NCI-H128 (cell line): ENCODE data around the gene HECTD4.
A peak's percentile ranks its signal among the peaks of the same experiment; 100 is the strongest.
"Not testable (repeated sequence)": the region's sequence is repeated elsewhere in the genome, so short reads cannot be mapped to it uniquely, and the experiment has no call there.

Experiments used
- DNase-seq: peaks from one replicate; lab custom pipeline; 2025; ENCODE audit not compliant: unreplicated experiment; lab: John Stamatoyannopoulos, UW

HECTD4 gene

DNA sequence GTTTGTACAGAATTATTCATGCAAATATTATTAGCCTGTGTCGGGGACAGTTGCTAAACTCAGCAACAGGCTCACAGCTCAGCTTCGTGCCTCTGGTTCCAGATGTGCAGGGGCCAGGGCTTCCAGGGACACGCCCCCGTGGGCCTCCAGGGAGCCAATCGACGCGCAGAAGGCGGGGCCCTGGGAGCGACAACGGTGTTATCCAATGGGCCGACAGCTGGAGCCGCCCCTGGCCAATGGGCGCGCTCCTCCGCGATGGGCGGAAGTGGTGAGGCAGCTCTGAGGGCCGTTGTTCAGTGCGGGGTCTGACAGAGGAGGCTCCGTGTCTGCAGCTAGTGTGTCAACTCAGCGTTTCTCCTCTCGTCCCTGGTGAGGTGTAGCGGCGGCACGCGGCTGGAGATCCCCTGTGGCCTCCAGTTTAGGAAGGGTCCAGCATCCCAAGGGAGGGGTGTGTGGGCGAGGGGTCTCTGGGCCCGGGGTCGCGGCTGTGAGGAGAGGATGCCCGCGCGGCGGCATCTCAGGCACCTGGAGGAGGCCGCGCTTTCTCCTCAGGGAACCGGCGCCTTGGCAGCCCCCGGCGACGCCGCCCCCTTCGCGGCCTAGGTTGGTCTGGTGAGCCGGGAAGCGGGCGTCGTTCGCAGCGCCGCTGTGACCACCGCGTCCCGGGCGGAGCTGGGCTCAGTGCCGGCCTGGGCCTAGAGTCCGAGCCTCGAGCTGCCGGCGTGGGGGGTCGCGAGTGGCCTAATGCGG, 256.8 kb downstream of the HECTD4 start, which contains the start of gene TRAFD1:
TRAFD1 (plus strand) TSS at position 311 of the 750 bp plus-strand sequence. CDS start 4,963 bp downstream, outside the sequence.
- DNase-seq: peak; percentile 91

DNA sequence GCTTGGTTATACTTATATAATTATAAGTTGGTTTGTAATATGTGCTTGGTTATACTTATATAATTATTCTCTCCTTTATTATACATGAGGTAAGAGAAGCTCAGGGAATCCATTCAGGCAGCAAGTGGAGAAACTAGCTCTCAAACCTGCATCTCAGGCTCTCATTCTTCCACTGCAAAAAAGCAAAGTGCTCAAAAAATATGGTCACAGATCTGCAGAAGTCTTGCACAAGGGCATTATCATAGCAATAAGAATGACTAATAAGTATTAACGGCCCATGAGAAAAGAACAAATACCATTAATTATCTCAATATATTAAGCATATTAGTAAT, 257.3 kb downstream of the HECTD4 start:
- DNase-seq: no peak

DNA sequence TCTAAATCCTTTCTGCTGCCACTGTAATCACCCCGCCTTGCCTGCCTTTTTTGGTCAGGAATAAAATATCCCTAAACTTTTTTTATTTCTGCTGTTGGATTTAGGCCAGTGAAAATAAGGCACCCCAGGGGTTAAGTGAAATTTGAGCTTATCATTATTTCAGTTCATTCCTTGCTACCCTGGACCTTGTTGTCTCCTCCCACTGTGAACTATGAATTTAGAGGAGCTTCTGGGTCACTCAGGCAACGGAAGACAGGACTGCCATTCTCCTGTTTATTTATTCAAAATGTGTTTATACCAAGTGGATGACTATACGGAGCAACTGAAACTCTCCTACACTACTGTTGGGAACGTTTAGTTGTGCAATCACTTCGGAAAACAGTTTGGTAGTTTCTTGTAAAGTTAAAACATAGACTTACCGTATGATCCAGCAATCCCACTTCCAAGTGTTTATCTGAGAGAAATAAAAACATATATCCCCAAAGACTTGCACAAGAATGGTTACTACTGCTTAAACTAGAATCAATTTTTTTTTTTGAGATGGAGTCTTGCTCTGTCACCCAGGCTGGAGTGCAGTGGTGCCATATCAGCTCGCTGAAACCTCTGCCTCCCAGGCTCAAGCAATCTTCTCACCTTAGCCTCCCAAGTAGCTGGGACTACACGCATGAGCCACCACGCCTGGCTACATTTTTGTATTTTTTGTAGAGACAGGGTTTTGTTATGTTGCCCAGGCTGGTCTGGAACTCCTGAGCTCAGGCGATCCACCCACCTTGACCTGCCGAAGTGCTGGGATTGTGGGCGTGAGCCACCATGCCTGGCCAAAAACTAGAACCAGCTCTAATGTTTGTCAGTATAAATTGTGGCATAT, 259.2 kb downstream of the HECTD4 start:
- DNase-seq: no peak

DNA sequence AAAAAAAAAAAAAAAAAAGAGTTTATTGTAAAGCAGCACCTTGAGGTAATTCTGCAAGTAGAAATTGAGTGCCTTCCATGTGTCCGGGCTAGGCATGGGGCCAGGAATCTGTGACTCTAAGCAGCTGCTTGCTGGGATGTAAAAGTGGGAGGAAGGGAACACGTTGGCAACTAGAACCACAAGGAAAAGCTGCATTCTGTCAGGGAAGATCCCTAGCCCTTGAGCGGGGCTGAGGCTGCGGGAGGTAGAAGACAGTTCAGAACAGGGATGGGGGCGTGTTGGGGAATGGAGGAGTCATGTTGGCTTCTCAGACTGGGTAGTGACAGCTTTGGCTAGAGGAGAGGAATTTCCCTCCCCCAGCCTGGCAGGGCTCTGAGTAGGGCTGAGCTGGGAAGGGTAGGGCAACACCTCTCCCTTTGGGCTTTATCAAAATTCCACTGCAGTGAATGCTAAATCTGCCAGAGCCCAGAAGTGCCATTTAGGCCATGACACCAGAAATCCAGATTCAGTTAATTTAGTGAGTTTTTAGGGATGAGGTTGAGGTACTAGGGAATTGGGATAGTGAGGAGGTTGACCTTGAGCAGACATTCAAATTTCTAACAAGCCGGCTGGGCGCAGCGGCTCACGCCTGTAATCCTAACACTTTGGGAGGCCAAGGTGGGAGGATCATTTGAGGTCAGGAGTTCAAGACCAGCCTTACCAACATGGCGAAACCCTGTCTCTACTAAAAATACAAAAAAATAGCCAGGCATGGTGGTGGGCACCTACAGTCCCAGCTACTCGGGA, 260.3 kb downstream of the HECTD4 start:
- DNase-seq: no peak

DNA sequence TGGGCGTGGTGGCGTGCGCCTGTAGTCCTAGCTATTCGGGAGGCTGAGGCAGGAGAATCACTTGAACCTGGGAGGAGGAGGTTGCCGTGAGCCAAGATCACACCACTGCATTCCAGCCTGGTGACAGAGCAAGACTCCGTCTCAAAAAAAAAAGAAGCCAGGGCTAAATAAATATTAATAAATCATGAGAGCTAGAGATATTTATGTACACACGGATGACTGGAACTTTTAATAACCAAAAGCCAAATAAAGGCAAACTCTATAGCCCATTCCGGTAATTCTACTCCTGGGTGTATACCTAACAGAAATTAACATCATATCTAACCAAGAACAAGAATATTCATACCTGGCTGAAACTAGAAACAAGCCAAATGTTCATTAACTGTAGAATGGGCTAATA, 264.5 kb downstream of the HECTD4 start:
- no peak for DNase-seq

DNA sequence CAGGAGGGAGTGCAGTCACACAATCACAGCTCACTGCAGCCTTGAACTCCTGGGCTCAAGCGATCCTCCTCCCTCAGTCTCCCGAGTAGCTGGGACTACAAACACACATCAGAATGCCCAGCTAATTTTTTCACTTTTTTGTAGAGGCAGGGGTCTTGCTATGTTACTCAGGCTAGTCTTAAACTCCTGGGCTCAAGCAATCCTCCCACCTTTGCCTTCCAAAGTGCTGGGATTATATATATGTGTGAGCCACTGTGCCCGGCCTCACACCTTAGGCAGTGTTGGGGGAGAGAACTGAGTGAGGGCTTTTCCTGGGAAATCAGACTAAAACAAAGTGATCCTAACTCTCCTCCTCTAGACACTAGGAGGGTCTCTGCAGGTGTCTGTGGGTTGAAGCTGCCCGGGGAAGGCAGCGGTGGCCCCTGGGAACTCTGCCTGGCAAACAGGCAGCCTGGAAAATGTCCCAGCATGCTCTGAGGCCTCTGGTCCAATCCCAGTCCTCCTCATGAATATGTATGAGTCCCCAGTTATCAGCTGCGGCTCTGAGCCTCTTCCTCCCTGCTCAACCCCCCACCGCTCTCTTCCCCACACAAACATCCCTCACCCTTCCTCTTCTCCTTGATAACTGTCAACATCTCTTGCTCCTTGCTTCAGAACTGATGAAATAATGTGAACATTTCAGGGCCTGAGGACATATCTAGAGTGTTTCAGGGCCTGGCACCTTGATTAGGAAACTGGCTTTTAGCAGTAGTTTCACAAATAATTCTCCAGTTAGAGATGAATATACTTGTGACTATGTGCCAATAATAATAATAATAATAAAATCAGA, 265.8 kb downstream of the HECTD4 start:
- no peak for DNase-seq

DNA sequence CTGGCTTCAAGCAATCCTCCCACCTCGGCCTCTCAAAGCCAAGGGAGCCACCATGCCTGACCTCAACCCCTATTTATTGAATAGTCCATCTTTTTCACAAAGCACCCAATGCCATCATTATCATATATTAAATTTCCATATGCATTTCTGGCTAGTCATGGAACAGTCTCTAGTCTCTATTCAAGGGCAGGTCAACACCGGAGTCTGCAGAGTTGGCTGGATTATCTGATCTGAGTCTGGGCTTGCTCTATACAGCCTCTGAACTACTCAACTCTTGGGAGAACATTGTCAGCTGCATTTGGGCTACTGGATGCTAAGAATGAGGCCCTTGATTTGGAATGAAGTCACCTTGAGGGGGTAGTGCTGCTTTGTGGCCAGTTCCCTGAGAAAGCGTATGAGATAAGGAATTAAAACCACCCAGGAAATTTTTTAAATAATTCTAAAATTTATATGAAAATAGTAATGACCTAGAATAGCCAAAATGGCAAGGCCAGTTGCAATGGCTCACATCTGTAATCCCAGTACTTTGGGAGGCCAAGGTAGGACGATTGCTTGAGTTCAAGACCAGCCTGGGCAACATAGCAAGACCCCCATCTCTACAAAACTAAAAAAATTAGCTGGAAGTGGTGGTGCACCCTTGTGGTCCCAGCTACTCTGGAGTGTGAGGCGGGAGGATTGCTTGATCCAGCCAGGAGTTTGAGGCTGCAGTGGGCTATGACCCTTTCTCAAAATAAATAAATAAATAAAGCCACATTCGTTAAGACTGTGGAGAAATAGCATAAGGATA, 266.8 kb downstream of the HECTD4 start:
- DNase-seq: no peak

DNA sequence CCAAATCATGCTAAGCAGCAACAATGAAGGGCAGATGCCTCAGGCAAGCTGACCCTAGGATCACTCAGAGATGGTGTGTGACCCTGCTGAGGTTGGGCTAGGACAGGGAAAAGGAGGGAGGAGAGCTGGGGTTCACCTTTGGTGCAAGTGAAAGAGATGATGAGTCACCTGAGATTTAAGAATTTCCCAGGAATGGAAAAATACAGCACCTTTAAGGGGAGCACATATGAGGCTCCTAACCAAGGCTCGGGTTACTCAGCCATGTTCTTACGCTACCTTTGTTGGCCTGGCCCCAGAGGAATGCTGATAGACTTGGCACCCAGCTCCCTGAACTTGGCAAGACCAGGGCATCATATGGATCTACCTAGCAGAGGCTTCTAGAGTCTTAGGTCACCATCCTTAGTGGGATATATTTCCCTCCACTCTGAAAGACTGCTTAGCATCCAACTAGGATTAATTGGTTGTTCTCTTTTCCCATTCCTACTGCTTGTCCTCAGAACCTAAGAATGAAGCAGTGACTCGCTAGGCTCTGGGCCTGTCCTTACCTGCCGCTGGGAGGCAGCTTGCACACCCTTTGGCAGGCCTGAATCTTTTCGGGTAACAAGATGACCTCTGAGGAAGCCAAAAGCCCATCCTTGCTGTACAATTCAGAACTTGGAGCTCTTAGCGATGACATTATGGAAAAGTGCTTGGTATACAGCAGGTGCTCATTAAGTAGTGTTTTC, 269.7 kb downstream of the HECTD4 start:
- no peak for DNase-seq

DNA sequence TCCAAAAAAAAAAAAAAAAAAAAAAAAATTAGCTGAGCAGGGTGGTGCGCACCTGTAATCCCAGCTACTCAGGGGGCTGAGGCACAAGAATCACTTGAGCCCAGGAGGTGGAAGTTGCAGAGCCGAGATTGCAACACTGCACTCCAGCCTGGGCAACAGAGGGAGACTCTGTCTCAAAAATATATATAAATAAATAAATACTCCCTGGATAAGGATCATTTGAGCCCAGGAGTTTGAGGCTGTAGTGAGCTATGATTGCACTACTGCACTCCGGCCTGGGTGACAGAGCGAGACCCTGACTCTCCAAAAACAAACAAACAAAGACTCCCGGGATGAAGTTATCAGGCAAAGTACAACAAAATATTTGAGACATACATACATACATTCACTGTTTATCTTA, 270.3 kb downstream of the HECTD4 start:
- no peak for DNase-seq

DNA sequence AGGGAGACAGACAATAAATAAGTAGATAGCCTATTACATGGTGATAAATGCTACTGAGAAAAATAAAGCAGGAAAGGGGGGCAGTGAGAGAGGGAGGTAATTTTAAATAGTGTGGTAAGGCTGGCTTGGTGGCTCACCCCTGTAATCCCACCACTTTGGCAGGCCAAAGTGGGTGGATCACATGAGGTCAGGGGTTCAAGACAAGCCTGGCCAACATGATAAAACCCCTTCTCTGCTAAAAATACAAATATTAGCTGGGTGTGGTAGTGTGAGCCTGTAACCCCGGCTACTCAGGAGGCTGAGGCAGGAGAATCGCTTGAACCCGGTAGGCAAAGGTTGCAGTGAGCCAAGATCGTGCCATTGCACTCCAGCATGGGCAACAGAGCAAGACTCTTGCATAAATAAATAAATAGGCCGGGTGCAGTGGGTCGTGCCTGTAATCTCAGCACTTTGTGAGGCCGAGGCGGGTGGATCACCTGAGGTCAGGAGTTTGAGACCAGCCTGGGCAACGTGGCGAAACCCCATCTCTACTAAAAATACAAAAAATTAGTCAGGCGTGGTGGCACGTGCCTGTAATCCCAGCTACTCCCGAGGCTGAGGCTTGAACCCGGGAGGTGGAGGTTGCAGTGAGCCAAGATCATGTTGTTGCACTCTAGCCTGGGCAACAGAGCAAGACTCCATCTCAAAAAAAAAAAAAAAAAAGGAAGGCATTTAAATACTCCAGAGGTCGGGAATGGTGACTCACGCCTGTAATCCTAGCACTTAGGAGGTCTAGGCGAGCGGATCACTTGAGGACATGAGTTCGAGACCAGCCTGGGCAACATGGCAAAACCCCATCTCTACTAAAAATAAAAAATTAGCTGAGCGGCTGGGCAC, 271.2 kb downstream of the HECTD4 start:
- not testable (repeated sequence) for DNase-seq
